ENCODE measurements around the gene PFKFB3.

DNA sequence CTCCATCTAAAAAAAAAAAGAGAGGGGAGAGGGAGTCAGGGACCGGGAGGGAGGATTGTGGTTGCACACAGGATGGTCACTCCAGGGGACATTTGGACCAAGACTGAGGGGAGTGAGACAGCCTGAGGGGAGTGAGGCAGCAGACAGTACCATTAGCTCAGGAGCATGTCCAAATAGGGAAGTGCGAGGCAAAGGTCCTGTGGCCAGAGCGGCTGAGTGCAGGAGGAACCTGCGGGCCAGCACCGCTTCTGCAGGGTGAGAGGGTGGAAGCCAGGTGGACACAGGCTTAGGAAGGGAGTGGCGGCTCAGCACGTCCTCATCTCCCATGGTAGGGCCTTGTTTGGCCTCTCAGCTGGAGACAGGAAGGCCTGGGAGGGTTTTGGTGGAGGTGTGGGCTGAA, 48.9 kb upstream of the PFKFB3 start:
- TF ChIP-seq, protein P1, sequence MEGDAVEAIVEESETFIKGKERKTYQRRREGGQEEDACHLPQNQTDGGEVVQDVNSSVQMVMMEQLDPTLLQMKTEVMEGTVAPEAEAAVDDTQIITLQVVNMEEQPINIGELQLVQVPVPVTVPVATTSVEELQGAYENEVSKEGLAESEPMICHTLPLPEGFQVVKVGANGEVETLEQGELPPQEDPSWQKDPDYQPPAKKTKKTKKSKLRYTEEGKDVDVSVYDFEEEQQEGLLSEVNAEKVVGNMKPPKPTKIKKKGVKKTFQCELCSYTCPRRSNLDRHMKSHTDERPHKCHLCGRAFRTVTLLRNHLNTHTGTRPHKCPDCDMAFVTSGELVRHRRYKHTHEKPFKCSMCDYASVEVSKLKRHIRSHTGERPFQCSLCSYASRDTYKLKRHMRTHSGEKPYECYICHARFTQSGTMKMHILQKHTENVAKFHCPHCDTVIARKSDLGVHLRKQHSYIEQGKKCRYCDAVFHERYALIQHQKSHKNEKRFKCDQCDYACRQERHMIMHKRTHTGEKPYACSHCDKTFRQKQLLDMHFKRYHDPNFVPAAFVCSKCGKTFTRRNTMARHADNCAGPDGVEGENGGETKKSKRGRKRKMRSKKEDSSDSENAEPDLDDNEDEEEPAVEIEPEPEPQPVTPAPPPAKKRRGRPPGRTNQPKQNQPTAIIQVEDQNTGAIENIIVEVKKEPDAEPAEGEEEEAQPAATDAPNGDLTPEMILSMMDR (IDR thresholded peaks at IDR 0.05) = no peak
- TF ChIP-seq EZH2phosphoT487 (IDR thresholded peaks at IDR 0.05) = no peak

Measured in neural progenitor cell (in vitro differentiated cells).